T-helper 1 cell treated with Interleukin-12 subunit alpha and Interleukin-12 subunit beta and Interleukin-4 antibody, amounts not matched to agents 30 ng/mL and 1 ng/mL, for 36 hours (primary cell): ENCODE results near the gene DNAH8. TPM values are rescaled to one million over a fixed set of nuclear protein-coding genes. Genes with fewer than 3 reads are reported as not detected.

Source experiments
- intact Hi-C: fragments of 100-400 bp; cut with micrococcal nuclease; formaldehyde crosslinking; loops from one replicate; pipeline ENCODE4 v1.15.1; 2024
- total RNA-seq: library from RNA; stranded (reverse); gene quantifications from 2 replicates; pipeline ENCODE4 v1.2.3, GENCODE V29; 2022

The DNAH8 gene, protein sequence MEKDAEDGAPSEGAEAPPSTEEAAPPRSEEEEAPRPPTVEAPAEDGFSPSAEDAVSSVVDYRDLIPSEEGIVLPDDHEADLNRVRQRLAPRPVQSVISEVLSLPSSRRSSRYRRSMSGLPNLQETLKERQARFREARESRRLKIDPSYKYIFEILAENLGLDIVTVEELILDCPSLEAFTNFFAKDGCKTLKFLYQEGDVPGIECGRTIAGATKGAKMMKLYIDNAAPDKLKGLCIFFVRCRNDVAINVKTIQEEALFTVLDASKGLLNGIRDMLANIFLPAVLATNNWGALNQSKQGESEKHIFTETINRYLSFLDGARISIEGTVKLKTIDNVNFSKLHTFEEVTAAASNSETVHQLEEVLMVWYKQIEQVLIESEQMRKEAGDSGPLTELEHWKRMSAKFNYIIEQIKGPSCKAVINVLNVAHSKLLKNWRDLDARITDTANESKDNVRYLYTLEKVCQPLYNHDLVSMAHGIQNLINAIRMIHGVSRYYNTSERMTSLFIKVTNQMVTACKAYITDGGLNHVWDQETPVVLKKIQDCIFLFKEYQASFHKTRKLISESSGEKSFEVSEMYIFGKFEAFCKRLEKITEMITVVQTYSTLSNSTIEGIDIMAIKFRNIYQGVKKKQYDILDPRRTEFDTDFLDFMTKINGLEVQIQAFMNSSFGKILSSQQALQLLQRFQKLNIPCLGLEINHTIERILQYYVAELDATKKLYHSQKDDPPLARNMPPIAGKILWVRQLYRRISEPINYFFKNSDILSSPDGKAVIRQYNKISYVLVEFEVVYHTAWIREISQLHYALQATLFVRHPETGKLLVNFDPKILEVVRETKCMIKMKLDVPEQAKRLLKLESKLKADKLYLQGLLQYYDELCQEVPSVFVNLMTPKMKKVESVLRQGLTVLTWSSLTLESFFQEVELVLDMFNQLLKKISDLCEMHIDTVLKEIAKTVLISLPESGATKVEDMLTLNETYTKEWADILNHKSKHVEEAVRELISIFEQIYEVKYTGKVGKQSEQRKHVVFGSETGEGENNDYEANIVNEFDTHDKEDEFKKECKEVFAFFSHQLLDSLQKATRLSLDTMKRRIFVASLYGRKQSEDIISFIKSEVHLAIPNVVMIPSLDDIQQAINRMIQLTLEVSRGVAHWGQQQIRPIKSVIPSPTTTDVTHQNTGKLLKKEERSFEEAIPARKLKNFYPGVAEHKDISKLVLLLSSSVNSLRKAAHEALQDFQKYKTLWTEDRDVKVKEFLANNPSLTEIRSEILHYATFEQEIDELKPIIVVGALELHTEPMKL (N-terminal part only)
- 0.12 and 0.41 TPM in 2 replicates for total RNA-seq

DNA sequence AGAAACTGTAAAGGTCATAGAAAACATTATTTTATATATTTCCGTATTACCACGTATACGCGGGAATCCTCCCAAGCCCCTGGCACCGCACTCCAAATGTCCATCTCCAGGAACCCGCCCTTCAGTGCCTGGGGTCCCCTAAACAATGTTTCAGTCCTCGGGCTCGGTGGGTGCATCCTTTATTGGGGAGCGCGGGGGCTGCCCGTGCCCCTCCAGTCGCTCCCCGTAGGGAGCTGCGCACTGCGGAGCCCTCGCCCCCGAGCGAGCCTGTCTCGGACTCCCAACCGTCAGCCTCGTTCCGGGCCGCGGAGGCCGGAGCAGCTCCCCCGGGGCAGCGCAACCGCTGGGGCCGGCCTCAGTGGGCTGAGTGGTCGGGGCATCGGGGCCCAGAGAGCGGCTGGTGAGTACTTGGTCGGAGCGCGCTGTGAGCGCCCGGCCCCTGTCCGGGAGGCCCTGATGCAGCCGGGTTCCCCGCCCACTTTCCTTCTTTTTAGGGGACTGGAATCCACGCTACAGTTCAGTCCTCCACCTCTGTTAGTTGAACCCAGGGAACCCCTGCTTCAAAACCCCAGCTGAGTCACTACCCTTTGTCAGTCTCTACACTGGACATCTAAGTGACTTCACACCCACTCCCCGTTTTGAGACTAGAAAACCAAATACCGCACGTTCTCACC, at the start of gene DNAH8:
Gene DNAH8, plus strand, starts transcription at position 296 of the 674 bp plus-strand sequence. CDS start 7,499 bp downstream, outside the sequence.
- intact Hi-C loops = no loop called here

DNA sequence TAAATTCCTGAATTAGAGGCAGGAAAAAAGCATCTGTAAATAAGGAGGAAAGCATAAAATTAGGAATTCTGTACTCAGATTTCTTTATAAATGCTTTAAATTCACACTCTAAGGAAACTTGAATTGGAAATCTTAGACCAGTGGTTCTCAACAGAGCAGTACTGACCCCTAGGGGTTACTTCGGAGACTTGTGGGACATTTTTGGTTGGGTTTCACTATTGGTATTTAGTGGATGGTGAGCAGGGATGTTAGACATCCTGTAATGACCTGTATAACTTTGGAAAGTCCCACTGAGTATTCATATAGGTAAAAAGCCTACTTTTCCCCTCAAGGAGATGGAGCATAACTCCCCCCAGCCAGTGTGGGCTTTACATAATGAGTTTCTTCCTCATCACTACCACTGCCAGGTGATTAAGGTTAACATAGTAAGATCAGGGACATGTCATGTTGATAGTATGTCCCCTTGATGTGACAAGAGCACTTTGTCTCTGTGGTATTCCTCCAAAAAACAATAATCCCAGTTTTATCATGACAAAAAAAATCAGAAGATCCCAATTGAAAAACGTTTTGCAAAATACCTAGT, 43.1 kb upstream of the DNAH8 start:
- intact Hi-C loops = loop anchor here (1.0 to 5.0 kb wide), 7 partner anchors 31 to 975 kb away; partner anchors contain the start of genes GLO1 and MDGA1

DNA sequence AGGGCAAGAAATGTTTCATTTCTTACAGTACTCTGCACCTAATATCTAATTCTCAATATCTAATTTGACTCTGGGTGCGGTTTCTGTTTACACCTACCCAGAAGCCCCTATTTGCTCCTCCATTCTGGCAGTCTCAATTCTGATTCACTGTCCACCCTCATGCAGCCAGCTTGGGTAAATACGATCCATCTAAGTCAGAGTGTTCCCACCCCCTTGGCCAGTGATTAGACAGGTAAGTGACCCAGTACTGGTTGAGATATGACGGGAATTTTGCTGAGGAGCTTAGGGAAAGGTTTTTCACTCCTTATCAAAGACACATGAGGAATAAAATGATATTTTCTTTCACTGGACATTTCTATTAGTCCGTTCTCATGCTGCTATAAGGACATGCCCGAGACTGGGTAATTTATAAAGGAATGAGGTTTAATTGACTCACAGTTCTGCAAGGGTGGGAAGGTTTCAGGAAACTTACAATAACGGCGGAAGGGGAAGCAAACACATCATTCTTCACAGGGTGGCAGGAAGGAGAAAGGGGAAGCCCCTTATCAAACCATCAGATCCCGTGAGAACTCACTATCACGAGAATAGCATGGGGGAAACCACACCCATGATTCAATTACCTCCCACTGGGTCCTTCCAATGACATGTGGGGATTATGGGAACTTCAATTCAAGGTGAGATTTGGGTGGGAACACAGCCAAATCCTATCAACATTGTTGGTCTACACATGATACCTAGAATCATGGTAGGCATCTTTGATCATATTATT, 41.5 kb upstream of the DNAH8 start:
- intact Hi-C loops = loop anchor here (2.0 to 5.0 kb wide), 3 partner anchors 29 to 976 kb away; partner anchors contain the start of genes GLO1 and MDGA1

DNA sequence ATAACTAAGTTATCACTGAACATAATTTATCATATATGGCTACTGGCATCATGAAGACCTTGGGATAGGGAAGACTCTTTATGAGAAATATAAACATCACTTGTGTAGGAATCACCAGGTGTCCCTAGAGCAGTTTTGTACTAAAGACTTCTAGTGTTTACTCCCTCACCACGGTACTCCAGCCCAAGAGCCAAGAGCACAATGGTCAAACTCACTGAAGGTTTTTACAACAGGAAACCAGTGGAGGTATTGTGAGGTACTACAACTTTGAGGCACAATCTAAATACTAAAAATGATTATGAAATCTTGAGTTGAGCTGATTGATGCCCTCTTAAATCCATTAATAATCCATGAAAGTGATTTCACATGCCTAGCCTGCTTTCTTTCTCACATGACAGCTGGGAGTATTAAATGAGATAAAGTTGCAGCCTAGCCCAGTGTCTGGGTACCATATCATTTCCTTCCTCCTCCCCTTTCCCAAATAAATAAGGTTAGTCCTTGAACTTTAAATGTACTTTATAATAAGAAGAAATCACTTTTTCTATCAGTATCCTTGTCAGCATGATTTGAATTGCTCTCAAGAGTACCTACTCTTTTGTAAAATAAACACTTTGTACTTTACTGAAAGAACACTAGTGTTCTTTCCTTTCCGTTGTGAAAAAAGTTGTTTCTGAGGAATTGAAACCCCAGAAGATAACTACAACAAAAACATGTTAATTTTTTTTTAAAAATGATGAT, 38.7 kb upstream of the DNAH8 start:
- intact Hi-C loops = no loop called here

DNA sequence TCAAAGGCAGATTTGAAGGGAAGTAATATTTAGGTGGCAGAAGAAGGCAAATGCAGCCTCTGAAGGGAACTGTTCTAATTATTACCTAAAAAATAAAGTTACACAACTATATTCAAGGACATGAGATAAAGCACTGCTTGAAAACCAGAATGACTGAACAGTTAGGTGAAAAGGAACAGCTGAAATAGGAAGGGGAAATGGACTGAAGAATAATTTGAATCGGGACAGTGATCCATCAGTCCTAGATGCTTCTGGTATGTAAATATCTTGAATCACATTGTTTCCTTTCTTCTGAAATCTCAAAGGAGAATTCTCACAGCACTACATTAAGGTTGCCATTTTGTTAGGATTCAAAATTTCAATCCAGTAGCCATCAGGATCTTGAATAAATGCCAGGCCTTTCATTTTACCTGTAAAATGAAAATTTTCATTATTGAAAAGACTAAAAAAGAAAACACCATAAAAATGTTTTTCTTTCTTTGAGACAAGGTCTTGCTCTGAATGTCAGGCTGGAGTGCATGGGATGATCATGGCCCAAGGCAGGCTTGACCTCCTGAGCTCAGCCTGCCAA, 38.1 kb upstream of the DNAH8 start:
- intact Hi-C loops = no loop called here

DNA sequence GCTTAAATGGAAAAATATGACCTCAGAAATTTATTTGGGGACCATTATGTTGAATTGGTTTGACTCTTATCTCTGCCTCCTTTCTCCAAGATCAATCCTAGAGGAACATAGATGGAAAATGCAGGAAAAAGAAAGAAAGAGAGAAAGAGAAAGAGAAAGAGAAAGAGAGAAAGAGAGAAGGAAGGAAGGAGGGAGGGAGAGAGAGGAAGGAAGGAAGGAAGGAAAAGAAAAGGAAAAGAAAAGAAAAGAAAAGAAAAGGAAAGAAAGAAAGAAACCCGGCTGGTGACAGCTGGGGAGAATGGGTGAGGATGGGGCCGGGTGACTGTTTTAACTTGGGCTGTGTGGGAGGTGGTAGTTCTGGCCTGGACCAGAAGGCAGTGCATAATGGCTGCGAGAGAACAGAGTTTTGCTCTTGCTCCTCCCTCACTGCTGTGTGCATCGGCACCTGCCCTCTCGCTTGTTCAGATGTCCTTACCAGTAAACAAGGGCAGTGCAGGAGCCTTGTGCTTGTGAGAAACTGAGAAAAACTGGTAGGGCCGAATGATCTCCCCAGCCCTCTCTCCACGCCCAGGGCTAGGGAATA, 36.8 kb upstream of the DNAH8 start:
- intact Hi-C loops = no loop called here

DNA sequence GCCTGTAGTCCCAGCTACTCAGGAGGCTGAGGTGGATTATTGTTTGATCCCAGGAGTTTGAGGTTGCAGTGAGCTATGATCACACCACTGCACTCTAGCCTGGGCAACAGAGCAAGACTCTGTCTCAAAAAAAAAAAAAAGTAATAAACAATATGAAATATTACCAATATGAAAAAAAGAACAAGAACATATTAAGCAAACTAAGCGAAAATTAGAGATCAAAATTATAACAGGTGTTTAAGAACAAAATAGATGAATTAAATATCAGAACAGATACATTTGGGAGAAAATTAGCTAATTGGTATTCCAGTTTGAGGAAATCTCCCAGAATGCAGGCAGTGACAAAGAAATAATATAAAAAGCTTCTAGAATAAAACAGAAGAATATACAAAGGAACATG, 35.4 kb upstream of the DNAH8 start:
- intact Hi-C loops = no loop called here

DNA sequence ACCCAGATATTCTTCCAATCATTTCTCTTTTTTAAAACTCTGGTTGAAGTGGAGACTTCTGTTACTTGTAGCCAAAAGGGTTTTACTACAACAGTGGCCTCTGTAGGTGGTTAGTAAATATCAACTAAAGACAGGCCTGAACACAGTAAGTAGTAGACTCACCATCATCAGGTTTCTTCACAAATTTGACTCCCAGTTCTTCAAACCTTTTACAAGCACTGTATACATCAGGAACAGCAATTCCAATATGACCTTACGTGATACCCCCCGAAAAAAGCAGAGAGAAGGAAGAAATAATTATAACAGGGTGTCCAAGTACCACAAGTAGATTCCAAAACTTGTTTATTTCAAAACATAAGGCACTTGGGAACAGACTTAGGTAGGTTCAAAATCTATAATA, 33.3 kb upstream of the DNAH8 start:
- intact Hi-C loops = no loop called here

DNA sequence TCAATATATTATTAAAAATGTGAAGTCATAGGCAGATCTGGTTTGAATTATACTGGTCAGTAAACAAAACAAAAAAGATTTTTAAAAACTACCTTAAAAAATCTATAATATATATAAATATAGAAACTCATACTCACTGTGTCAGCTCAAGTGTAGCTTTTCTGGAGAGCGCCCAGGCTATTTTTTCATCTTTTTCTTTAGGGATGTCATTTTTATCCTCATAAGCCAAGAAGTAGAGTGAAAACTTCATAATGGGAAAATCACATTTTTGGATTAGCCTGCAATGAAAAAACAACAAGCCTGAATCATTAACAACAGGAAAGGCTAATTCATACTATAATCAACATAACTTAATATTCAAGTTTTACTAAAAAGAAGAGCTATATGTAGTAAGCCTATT, 30.9 kb upstream of the DNAH8 start:
- intact Hi-C loops = no loop called here

DNA sequence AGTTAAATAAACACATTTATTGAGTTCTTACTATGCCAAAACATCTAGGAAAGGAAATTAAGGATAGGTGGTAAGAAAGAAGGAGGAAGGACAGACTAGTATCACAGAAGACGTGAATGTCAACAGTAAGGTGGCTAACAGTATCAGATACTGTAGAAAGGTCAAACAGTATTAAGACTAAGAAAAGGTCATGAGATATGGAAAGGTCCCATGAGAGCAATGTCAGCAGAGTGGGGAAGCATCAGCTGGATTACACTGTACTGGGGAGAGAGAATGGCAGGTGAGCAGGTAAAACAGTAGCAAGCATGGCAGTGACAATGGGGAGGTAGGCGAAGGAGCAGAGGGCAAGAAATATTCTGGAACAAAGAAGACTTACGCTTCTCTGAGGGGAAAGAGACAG, 30.2 kb upstream of the DNAH8 start:
- intact Hi-C loops = no loop called here

DNA sequence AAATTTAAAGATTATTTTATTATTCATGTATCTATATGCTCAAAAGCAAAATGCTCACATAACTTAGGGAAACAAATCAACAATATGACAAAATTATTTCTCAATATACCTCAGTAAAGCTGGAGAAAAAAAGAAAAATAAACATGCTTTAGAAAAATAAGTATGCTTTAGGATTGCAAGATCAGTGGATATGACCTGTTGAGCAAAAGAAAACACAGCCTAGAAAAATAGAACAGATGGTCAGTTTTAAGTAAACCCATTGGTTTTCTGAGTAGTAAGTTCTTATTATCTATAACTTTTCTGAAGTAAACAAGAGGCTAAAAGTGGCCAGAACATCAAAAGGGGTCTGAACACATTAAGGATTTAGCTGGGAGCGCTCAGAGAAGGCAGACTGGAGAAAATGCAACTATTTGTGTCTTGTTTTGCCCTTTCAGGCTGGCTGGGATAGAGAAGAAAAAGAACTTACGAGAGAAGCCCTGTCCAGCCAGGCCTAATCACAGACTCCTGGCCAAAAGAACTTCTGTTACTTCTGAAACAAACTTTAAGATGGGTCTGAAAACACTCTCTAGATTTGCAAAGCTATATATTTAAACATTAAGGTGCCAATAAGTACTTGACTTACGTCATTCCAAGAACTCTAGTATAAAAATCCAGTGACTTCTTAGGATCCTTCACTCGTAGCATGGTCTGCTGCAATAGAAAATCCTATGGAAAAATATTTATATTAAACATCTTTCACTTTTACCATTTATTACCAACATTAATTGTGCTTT, 28.7 kb upstream of the DNAH8 start:
- intact Hi-C loops = no loop called here

DNA sequence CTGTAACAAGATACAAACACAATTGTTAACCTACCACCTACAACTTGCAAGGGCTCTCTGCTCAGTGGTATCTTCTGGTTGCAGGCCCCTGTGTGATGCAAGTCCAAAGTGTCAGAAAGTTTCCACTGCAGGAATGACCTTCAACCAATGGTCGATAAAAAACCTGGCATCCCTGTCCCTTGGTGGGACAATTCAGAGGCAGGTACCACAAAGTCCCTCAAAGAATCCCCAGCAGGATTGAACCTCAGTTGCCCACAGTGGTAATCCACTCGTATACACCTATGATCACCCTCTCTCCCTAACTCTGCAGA, 28.1 kb upstream of the DNAH8 start:
- intact Hi-C loops = no loop called here

DNA sequence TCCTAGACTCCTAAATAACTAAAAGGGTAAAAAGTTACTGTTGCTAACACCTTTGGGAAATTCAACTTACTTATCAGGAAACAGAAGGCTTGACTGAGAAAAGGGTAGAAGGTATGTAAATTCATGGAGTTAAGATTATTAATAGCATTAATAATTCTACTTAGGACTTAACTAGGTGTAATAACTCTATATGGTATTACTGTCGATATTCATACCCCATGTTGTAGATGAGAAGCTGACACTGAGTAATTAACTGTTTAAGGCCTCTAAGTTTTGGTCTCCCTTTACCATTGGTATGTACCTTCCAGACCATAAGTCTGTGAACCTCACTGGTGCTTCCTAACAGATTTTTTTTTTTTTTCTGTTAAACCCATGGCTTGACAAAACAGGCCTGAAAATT, 27.6 kb upstream of the DNAH8 start:
- intact Hi-C loops = no loop called here

DNA sequence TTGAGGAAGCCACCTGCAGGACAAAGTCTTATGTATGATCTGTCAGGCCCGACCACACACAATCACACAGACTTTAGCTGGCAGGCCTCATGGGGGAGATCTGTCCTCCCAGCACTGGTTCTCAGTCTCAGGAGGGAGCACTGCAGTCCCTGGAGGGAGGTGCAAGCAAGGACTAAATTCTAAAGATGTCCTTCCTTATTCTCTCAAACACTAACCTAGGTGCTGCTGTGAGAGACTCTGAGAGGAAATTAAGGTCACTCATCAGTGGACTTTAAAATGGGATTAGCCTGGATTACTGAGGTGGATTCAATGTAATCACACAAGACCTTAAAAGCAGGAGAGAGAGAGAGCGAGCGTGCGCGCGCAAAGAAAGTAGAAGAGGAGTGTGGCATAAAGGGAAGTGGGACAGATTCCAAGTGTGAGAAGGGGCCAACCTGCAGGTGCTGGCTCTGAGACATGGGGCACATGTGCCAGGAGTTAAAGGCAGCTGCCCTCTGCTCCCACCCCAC, 26.5 kb upstream of the DNAH8 start:
- intact Hi-C loops = no loop called here

DNA sequence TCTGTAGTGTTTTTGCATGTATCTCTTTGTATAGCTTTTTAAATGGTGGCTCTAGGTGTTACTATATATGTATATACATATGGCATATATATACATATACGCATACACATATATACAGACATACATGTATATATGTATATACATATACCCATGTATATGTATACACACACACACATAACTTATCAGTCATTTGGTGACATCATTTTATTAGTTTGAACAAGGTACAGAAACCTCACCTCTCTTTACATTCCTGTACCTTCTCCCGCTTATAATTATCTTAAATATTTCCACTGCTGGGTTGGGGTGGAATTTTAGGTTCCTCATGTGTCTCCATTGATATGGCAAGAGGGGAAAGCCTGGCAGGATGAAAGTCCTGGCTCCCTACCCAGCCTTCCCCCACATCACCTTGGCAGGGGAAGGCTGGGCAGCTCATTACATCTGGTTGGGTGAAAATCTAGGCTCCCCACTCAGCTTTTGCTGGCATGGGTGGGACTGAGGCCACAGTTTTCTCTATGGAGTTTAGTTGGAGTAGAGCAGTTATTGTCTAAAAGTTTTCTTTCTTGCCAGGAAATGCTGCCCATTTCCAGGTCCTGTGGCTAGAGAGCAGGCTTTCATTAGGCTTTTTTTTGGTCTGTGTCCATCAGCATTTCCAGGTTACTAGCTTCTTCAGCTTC, 19.7 kb upstream of the DNAH8 start:
- intact Hi-C loops = no loop called here

DNA sequence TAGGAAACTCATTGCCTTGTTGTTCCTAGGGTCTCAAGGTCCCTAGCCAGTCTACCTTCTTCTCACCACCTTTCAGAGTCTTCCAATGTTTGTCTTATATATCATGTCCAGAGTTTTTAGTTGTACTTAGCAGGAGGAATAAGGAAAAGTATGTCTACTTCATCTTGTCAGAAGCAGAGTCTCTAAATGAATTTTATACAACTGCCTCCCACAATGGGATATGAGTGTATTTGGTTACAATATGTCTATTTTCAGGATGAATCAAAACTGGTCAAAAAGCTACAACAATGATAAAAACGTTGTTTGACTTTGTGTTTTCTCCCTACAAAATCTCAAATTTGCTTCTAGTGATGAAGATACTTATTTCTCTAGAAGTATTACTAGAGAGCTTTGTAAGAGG, 19.2 kb upstream of the DNAH8 start:
- intact Hi-C loops = no loop called here

DNA sequence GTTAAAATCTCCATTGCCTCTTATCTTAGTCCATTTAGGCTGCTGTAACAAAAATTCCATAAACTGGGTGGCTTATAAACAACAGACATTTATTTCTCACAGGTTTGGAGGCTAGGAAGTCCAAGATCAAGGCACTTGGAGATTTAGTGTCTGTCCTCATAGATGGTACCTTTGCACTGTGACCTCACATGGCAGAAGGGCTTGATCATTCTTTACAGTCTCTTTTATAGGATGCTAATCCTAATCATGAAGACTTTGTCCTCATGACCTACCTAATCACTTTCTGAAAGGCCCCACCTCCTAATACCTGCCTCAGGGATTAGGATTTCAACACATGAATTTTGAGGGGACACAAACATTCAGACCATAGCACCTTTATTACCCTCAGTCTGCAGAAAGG, 18.8 kb upstream of the DNAH8 start:
- intact Hi-C loops = no loop called here
